Stomach (tissue), 9 donors: ENCODE data around the gene SOCS7. TPM values are rescaled to one million over a fixed set of nuclear protein-coding genes. Genes with fewer than 3 reads are reported as not detected.

Experiments
- DNase-seq, 2 donors: peaks; one replicate each; pipeline versions ENCODE4 v3.0.0 to v3.0.0-alpha.2; 2013 to 2019
- H3K27ac ChIP-seq, 5 donors: fragments of 200-600 bp in 4 of 5; sonication (generic) in 4 of 5; one replicate each; pipeline ENCODE4 v1.5.1; 2013 to 2019; ENCODE audit warnings: mild to moderate bottlenecking in 1 of 5, moderate library complexity in 1 of 5
- H3K27me3 ChIP-seq, 3 donors: fragments of 200-600 bp; sonication (generic); one replicate each; pipeline ENCODE4 v1.5.1; 2017 to 2019; ENCODE audit warnings: mixed run types in 1 of 3
- H3K36me3 ChIP-seq, 4 donors: fragments of 200-600 bp; sonication (generic); 1 replicate in 3 of 4; 2 replicates in 1 of 4; pipeline ENCODE4 v1.5.1; 2016 to 2019
- H3K4me1 ChIP-seq, 4 donors: fragments of 200-600 bp; sonication (generic); one replicate each; pipeline ENCODE4 v1.5.1; 2016 to 2019
- H3K4me3 ChIP-seq, 4 donors: fragments of 200-600 bp; sonication (generic) in 3 of 4; one replicate each; pipeline ENCODE4 v1.5.1; 2016 to 2019; ENCODE audit warnings: mild to moderate bottlenecking in 1 of 4
- H3K9me3 ChIP-seq, 4 donors: fragments of 200-600 bp; sonication (generic); one replicate each; pipeline ENCODE4 v1.5.1; 2016 to 2019
- CTCF ChIP-seq, 7 experiments: fragments of 450-650 bp in 4 of 7; fragments of 200-600 bp in 3 of 7; sonication (generic) in 3 of 7; IDR thresholded peaks; one replicate each; pipeline ENCODE4 v1.5.1; 2016 to 2019; ENCODE audit warnings: antibody characterized with exemption in 7 of 7, control low read depth in 2 of 7, mild to moderate bottlenecking in 1 of 7
- EP300 ChIP-seq: sonication (generic); formaldehyde crosslinking; IDR thresholded peaks from one replicate; pipeline ENCODE4 v1.6.1; 2017; ENCODE audit warnings: antibody characterized with exemption
- POLR2A ChIP-seq, 4 donors: fragments of 450-650 bp; IDR thresholded peaks; one replicate each; pipeline ENCODE4 v1.6.1; 2016; ENCODE audit warnings: antibody characterized with exemption in 4 of 4, control low read depth in 2 of 4, mild to moderate bottlenecking in 1 of 4, moderate library complexity in 1 of 4
- POLR2AphosphoS5 ChIP-seq, 3 donors: sonication (generic); formaldehyde crosslinking; IDR thresholded peaks; one replicate each; pipeline ENCODE4 v1.6.1; 2016; ENCODE audit warnings: antibody characterized with exemption in 3 of 3
- WGBS, 5 donors: extraction: QIAGEN DNeasy Blood & Tissue Kit in 3 of 5; methylation state at CpG; one replicate each; pipeline versions ENCODE4 v1.1.5 to v1.1.7; 2013 to 2018; 5-methylcytosine and 5-hydroxymethylcytosine counted together
- intact Hi-C: fragments of 100-400 bp; cut with DNase I; formaldehyde crosslinking; loops from one replicate; pipeline ENCODE4 v1.15.1; 2023; ENCODE audit warnings: low total_unique reads
- polyA plus RNA-seq, 3 donors: library from polyadenylated mRNA; stranded (reverse); fragments of 200-250 nt; gene quantifications; one replicate each; pipeline ENCODE4 v1.2.3, GENCODE V29; 2013
- total RNA-seq, 5 donors: library from RNA; depleted of rRNA; stranded (reverse); fragments of >200 nt; gene quantifications; one replicate each; pipeline versions ENCODE4 v1.1.0 to v1.2.3, GENCODE V29; 2014 to 2016
- donor health status: healthy with polysubstance abuse.
- donor health status: Bipolar disorder and iron deficiency.
- donor health status: healthy.

SOCS7 gene
- total and polyA plus RNA-seq, 8 donors = 2.5 to 52.4 (median 11.3) TPM

DNA sequence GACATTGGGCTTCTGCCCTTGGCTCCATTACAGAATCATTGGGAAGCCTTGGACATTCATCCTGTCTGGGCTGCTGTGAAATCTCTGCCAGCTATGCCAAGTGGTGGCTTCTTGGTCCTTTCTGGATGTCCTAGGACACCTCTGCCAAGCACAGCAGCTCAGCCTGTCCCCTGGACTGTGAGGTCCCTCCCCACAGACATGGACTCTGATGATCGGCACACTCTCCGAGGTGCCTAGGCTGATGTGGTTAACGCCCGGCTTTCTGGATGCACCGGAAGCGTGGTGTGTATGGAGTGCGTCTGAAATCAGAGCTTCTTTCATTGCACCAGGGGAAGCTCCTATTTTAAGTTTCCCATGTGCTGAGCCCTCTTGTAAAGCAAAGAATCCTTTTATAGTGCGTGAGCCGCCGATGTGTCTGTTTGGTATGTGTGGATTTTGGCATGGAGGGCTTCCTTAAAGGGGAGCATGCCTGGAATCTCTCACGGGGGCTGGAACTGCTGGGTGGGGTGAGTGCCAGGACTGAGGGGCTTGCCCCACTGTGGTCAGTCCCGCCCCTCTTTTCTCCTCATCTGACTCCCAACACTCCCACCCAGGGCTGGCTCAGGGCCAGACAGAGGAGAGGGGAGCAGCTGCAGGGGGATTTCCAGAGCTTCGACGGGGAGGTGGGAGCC lies 69.7 kb downstream of the SOCS7 start:
- H3K4me3 ChIP-seq = no peak overlapping the region
- intact Hi-C loops = loop anchor here (10.0 kb wide), 1 partner anchor 53 kb away; no protein-coding TSS in a partner anchor
- DNase-seq = peak in 1 of 2 donors; percentile 89
- 24 to 37% (median 28%) methylated on average over 14 of the region's 14 CpGs for WGBS, 5 donors
- no peaks in the 10 kb centered on the region for H3K36me3 ChIP-seq
- no peaks in the 10 kb centered on the region for H3K9me3 ChIP-seq
- TF ChIP-seq CTCF (IDR thresholded peaks at IDR 0.05) (no peak), POLR2AphosphoS5 (IDR thresholded peaks at IDR 0.05) (no peak), POLR2A (IDR thresholded peaks at IDR 0.05) (no peak), EP300 (no peak)
- H3K27me3 ChIP-seq = peaks cover 0 to 61% (median 48%) of the 10 kb centered on the region in 3 donors
- peak overlapping the region in 3 of 5 donors; percentile 40 to 67 (median 41) for H3K27ac ChIP-seq
- peaks cover 23 to 63% (median 44%) of the 10 kb centered on the region in 4 donors for H3K4me1 ChIP-seq

DNA sequence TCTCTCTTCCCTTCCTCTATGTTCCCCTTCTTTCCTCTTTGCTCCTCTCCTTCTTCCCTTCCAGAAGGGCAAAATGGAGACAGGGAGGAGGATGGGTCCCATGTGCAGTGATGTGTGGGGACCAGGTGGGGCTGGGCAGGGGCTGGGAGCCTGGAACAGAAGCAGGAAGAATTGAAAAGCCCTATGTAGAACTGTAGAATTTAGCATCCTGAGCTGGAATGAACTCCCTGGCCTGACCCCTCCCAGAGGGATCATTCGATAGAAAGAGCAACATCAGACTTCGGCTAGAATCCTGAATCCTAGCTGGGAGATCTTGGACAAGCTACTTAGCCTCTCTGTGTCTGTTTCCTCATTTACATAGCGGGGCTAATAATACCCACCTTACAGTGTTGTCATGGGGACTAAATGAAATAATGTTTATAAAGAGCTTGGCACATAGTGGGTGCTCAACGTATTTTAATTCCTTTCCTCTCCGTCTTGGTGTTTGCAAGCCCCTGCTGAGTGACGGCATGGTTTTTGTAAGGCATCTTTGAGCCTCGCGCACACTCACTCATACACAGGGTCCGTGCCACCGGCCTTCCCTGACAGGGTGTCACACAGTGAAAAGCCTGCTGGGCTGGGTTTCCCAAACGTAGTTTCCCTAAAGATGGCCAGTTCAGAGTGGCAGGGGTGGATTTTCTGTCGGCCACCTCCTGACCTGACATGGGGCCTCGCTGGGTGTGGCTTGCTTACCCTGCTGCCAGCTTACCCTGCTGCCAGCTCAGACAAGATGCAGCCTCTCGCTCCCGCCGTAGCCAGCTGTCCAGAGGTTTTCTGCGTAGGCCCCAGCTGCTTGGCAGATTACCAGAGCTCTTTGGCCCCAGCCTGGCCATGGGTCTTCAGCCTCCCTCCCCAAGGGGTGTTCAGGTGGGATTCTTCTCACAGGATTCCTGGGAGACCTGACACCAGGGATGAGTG lies 70.5 kb downstream of the SOCS7 start:
- 39 to 55% (median 45%) methylated on average over 11 to 17 of the region's 17 CpGs for WGBS, 5 donors
- H3K4me1 ChIP-seq = peaks cover 26 to 70% (median 49%) of the 10 kb centered on the region in 4 donors
- intact Hi-C loops = loop anchor here (10.0 kb wide), 1 partner anchor 53 kb away; no protein-coding TSS in a partner anchor

GRCh38 chr17:38424297-38424972 lies 72.8 kb downstream of the SOCS7 start:
- intact Hi-C loops = loop anchor here (10.0 kb wide), 1 partner anchor 50 kb away; no protein-coding TSS in a partner anchor
- no peaks in the 10 kb centered on the region for H3K9me3 ChIP-seq
- 61 to 72% (median 64%) methylated on average over 6 of the region's 6 CpGs for WGBS, 5 donors
- no peak overlapping the region for H3K4me3 ChIP-seq
- TF ChIP-seq EP300 (no peak), POLR2AphosphoS5 (IDR thresholded peaks at IDR 0.05) (no peak), CTCF (IDR thresholded peaks at IDR 0.05) (no peak), POLR2A (IDR thresholded peaks at IDR 0.05) (no peak)
- no peaks in the 10 kb centered on the region for H3K36me3 ChIP-seq
- H3K4me1 ChIP-seq = peaks cover 25 to 73% (median 53%) of the 10 kb centered on the region in 4 donors
- DNase-seq = peak in 1 of 2 donors; percentile 12
- H3K27me3 ChIP-seq = peaks cover 0 to 32% (median 22%) of the 10 kb centered on the region in 3 donors
- H3K27ac ChIP-seq = peak overlapping the region in 4 of 5 donors; percentile 68 to 90 (median 78)

More for the DNA sequence above, 70.5 kb downstream of the SOCS7 start:
- DNase-seq = peak in 1 of 2 donors; percentile 65
- Histone ChIP-seq H3K4me3 (no peak overlapping the region), H3K27ac (peak overlapping the region in 3 of 5 donors; percentile 40 to 67 (median 41)), H3K36me3 (no peaks in the 10 kb centered on the region), H3K9me3 (no peaks in the 10 kb centered on the region), H3K27me3 (peaks cover 0 to 55% (median 44%) of the 10 kb centered on the region in 3 donors)
- TF ChIP-seq POLR2A (IDR thresholded peaks at IDR 0.05) = no peak
- TF ChIP-seq CTCF (IDR thresholded peaks at IDR 0.05) = no peak
- TF ChIP-seq EP300 = no peak
- no peak for TF ChIP-seq POLR2AphosphoS5 (IDR thresholded peaks at IDR 0.05)
